GM12878 (cell line): Measurements from ENCODE around the gene PLEKHN1. TPM values are rescaled to one million over a fixed set of nuclear protein-coding genes. Genes with fewer than 3 reads are reported as not detected.

Experiments
- ATAC-seq: fragments of 200-7000 bp; cut with Tn5 transposase; 3 replicates; pipeline ENCODE4 v1.9.1; 2020; ENCODE audit warnings: mild to moderate bottlenecking, moderate library complexity
- BruUV-seq: library from RNA; stranded (reverse); fragments of 400-500 nt; replicated peaks from 2 replicates; lab custom pipeline; 2021; lab: Mats Ljungman, UMichigan
- CTCF ChIA-PET: fragments of 300-600 bp; sonication (Branson Sonifier 250); formaldehyde crosslinking; extraction: SDS; loops from one replicate; lab custom pipeline; 2021; ENCODE audit warnings: inconsistent platforms; lab: Yijun Ruan, JAX
- POLR2A ChIA-PET: fragments of 350-600 bp; formaldehyde crosslinking; extraction: SDS; loops from one replicate; lab custom pipeline; 2021; ENCODE audit warnings: inconsistent platforms; lab: Charles Lee
- RAD21 ChIA-PET: fragments of 300-600 bp; sonication (Branson Sonifier 250); formaldehyde crosslinking; loops from one replicate; lab custom pipeline; 2023; ENCODE audit warnings: antibody characterized with exemption; ENCODE audit not compliant: unreplicated experiment; lab: Charles Lee
- SMC1A ChIA-PET: fragments of 300-600 bp; sonication (Branson Sonifier 250); formaldehyde crosslinking; loops from one replicate; lab custom pipeline; 2023; ENCODE audit not compliant: unreplicated experiment, uncharacterized antibody; lab: Charles Lee
- DNase-seq: peaks from one replicate; pipeline ENCODE4 v3.0.0-alpha.2; 2011; ENCODE audit warnings: low read depth, low spot score
- FAIRE-seq: peaks from 3 replicates; lab custom pipeline; 2011; peaks lifted over from hg19 to GRCh38; lab: Jason Lieb, UNC
- H2AFZ ChIP-seq: 2 replicates; pipeline ENCODE4 v1.6.0; 2011; ENCODE audit warnings: low read depth, low read length, control low read depth; ENCODE audit not compliant: control insufficient read depth
- H3K27ac ChIP-seq: 2 replicates; pipeline ENCODE4 v1.5.1; 2011; ENCODE audit warnings: control low read depth; ENCODE audit not compliant: control insufficient read depth, insufficient read depth
- H3K27me3 ChIP-seq, 2 experiments: replicated peaks in 1 of 2; 2 replicates each; pipeline versions ENCODE4 v1.6.0 to v1.6.1; 2011; ENCODE audit warnings: low read length in 1 of 2; ENCODE audit not compliant: control insufficient read depth in 2 of 2, insufficient read depth in 2 of 2
- H3K36me3 ChIP-seq, 2 experiments: 2 replicates each; pipeline ENCODE4 v1.5.1; 2011; ENCODE audit warnings: low read length in 1 of 2; ENCODE audit not compliant: control insufficient read depth in 2 of 2, insufficient read depth in 2 of 2
- H3K4me1 ChIP-seq: 2 replicates; pipeline ENCODE4 v1.6.1; 2011; ENCODE audit warnings: mild to moderate bottlenecking, low read length, moderate library complexity, mixed read lengths; ENCODE audit not compliant: control insufficient read depth, insufficient read depth
- H3K4me2 ChIP-seq: 2 replicates; pipeline ENCODE4 v1.6.0; 2011; ENCODE audit warnings: control low read depth; ENCODE audit not compliant: control insufficient read depth, insufficient read depth
- H3K4me3 ChIP-seq: fragments of 200-600 bp; sonication (generic); 2 replicates; pipeline ENCODE4 v1.5.1; 2016
- H3K79me2 ChIP-seq: 2 replicates; pipeline ENCODE4 v1.6.0; 2011; ENCODE audit warnings: low read length; ENCODE audit not compliant: control insufficient read depth, insufficient read depth
- H3K9ac ChIP-seq: 2 replicates; pipeline ENCODE4 v1.8.0; 2011; ENCODE audit warnings: low read length, control low read depth, mixed read lengths; ENCODE audit not compliant: control insufficient read depth, insufficient read depth
- H3K9me3 ChIP-seq: replicated peaks from 3 replicates; pipeline ENCODE4 v1.5.1; 2011; ENCODE audit warnings: mild to moderate bottlenecking, low read length; ENCODE audit not compliant: control insufficient read depth, insufficient read depth
- H4K20me1 ChIP-seq: 2 replicates; pipeline ENCODE4 v1.6.0; 2011; ENCODE audit not compliant: control insufficient read depth, insufficient read depth
- ATF7 ChIP-seq: fragments of 450-650 bp; IDR thresholded peaks from 2 replicates; pipeline ENCODE4 v1.6.1; 2016; ENCODE audit warnings: low read depth, mild to moderate bottlenecking
- BHLHE40 ChIP-seq, 2 experiments: fragments of 450-650 bp in 1 of 2; IDR thresholded peaks; 2 replicates each; pipeline ENCODE4 v1.6.1; 2011 to 2017; ENCODE audit warnings: low read depth in 2 of 2, borderline replicate concordance in 1 of 2, improper control_type of control experiment in 1 of 2, low read length in 1 of 2, mild to moderate bottlenecking in 1 of 2
- HDAC2 ChIP-seq: fragments of 200-600 bp; sonication (generic); IDR thresholded peaks from 2 replicates; pipeline ENCODE4 v1.6.1; 2017
- KDM1A ChIP-seq: fragments of 200-600 bp; sonication (generic); IDR thresholded peaks from 2 replicates; pipeline ENCODE4 v1.6.1; 2016; ENCODE audit warnings: borderline replicate concordance
- LARP7 ChIP-seq: fragments of 450-650 bp; IDR thresholded peaks from 2 replicates; pipeline ENCODE4 v1.6.1; 2017; ENCODE audit warnings: mild to moderate bottlenecking
- RAD51 ChIP-seq: fragments of 450-650 bp; IDR thresholded peaks from 2 replicates; pipeline ENCODE4 v1.6.1; 2016; ENCODE audit warnings: moderate library complexity, mild to moderate bottlenecking, inconsistent platforms
- SPI1 ChIP-seq: IDR thresholded peaks from 2 replicates; pipeline ENCODE4 v1.6.1; 2011; ENCODE audit warnings: low read depth, mild to moderate bottlenecking, low read length, moderate library complexity, borderline replicate concordance; ENCODE audit not compliant: insufficient read depth
- SRF ChIP-seq, 2 experiments: IDR thresholded peaks; 2 replicates each; pipeline ENCODE4 v1.6.1; 2011; ENCODE audit warnings: low read depth in 2 of 2, low read length in 2 of 2, mild to moderate bottlenecking in 1 of 2, moderate library complexity in 1 of 2
- WGBS: methylation state at CpG from one replicate; pipeline ENCODE4 v1.1.6; 2016; ENCODE audit warnings: low lambda C conversion rate; ENCODE audit not compliant: insufficient replicate concordance, insufficient coverage; ENCODE audit errors: missing lambda C conversion rate; 5-methylcytosine and 5-hydroxymethylcytosine counted together
- in situ Hi-C: fragments of 300-500 bp; cut with MboI; formaldehyde crosslinking; loops from 9 replicates; pipeline ENCODE4 v1.14.3; 2018; ENCODE audit warnings: mixed read lengths
- intact Hi-C: fragments of 100-400 bp; cut with micrococcal nuclease; formaldehyde crosslinking; loops from one replicate; pipeline ENCODE4 v1.14.2; 2022; ENCODE audit not compliant: unreplicated experiment
- polyA plus RNA-seq, 11 experiments: library from polyadenylated mRNA; depleted of rRNA in 4 of 11; unstranded in 6 of 11; stranded (reverse) in 5 of 11; fragments of >200 nt; fragmentation: Nextera tagmentation in 4 of 11; fragmentation: Illumina TruSeq in 1 of 11; extraction: Ambion mirVana in 4 of 11; extraction: Trizol in 1 of 11; gene quantifications; 1 replicate in 1 of 11; 2 replicates in 10 of 11; pipeline versions ENCODE4 v1.2.1 to v1.2.3, GENCODE V29; 2011 to 2016; ENCODE audit warnings: inconsistent platforms in 2 of 11, missing spikeins in 2 of 11, low read depth in 1 of 11
- total RNA-seq, 4 experiments: library from RNA; depleted of rRNA in 3 of 4; stranded (reverse); fragments of >200 nt in 3 of 4; fragmentation: Illumina TruSeq in 1 of 4; extraction: Trizol in 1 of 4; gene quantifications; 2 replicates each; pipeline versions ENCODE4 v1.2.1 to v1.2.3, GENCODE V29; 2013 to 2021
- TF ChIP-seq, protein P1 (sequence below): fragments of 150-350 bp; IDR thresholded peaks from 2 replicates; pipeline ENCODE4 v1.6.1; 2016; ENCODE audit warnings: low read depth, low read length
- TF ChIP-seq, protein P2 (sequence below): IDR thresholded peaks from 2 replicates; pipeline ENCODE4 v1.6.1; 2012; ENCODE audit warnings: low read length, inconsistent platforms
- TF ChIP-seq, protein P3 (sequence below): fragments of 450-650 bp; conservative IDR thresholded peaks from 2 replicates; pipeline ENCODE4 v1.6.1; 2017; ENCODE audit warnings: mild to moderate bottlenecking, moderate library complexity

The PLEKHN1 gene
- total and polyA plus RNA-seq, 10 of the 15 experiments (the other 5 are each of a cell fraction or from before 2014, with no cell fraction given): 0.04 to 0.26 (median 0.18) TPM; not detected in 6

DNA sequence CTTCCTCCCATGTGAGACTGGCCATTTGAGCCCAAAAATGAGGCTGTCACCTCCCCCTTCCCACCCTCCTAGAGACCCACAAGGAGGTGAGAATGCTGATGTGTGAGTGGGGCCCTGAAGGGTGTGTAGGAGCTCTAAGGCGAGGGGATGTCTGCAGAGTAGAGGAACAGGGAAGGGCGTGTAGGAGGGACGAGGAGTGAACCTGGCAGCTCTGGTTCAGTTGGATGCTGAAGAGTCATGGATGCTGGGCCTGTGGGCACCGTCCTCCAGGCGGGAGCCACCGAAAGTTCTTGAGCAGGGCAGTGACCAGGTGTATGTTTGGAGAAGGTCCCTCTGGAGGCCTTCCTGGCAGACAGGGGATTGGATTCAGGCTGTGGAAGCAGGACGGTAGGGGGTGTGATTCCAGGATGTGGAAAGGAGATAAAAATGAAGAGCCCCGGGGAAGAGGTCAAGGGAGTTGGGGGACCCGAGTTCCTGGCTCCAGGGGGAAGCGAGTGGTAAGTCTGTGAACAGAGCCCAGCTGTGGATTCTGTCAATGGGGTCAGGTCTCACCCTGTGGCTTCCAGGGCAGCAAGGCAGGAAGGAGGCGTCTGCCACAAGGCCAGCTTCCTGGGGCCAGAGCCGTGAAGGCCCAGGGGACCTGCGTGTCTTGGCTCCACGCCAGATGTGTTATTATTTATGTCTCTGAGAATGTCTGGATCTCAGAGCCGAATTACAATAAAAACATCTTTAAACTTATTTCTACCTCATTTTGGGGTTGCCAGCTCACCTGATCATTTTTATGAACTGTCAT is 34.7 kb upstream of the PLEKHN1 start (continued):
- TF ChIP-seq, protein P1, sequence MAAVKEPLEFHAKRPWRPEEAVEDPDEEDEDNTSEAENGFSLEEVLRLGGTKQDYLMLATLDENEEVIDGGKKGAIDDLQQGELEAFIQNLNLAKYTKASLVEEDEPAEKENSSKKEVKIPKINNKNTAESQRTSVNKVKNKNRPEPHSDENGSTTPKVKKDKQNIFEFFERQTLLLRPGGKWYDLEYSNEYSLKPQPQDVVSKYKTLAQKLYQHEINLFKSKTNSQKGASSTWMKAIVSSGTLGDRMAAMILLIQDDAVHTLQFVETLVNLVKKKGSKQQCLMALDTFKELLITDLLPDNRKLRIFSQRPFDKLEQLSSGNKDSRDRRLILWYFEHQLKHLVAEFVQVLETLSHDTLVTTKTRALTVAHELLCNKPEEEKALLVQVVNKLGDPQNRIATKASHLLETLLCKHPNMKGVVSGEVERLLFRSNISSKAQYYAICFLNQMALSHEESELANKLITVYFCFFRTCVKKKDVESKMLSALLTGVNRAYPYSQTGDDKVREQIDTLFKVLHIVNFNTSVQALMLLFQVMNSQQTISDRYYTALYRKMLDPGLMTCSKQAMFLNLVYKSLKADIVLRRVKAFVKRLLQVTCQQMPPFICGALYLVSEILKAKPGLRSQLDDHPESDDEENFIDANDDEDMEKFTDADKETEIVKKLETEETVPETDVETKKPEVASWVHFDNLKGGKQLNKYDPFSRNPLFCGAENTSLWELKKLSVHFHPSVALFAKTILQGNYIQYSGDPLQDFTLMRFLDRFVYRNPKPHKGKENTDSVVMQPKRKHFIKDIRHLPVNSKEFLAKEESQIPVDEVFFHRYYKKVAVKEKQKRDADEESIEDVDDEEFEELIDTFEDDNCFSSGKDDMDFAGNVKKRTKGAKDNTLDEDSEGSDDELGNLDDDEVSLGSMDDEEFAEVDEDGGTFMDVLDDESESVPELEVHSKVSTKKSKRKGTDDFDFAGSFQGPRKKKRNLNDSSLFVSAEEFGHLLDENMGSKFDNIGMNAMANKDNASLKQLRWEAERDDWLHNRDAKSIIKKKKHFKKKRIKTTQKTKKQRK: no peak
- TF ChIP-seq, protein P2, sequence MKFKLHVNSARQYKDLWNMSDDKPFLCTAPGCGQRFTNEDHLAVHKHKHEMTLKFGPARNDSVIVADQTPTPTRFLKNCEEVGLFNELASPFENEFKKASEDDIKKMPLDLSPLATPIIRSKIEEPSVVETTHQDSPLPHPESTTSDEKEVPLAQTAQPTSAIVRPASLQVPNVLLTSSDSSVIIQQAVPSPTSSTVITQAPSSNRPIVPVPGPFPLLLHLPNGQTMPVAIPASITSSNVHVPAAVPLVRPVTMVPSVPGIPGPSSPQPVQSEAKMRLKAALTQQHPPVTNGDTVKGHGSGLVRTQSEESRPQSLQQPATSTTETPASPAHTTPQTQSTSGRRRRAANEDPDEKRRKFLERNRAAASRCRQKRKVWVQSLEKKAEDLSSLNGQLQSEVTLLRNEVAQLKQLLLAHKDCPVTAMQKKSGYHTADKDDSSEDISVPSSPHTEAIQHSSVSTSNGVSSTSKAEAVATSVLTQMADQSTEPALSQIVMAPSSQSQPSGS: no peak
- TF ChIP-seq RAD51 (no peak), KDM1A (no peak), BHLHE40 (IDR thresholded peaks at IDR 0.05; ENCODE audit: borderline replicate concordance in 1 of 2, low read depth in 2 of 2, low read length in 1 of 2) (no peak), SRF (IDR thresholded peaks at IDR 0.05; ENCODE audit: low read depth in 2 of 2, low read length in 2 of 2) (no peak)

DNA sequence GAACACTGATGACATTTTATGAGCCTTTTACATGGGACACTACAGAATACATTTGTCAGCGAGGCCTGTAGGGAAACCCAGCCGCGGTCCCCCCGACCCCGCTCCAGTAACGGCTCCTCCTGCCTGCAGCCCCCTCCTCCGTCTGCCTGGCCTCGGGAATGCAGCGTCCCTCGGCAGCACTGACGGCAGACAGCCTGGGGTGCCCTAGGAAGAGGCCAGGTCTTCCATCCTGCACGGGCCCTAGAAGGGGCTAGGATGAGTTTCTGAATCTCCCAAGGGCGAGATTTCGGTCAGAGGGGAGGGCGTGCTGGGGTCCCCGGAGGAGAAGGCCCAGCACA is 34.1 kb upstream of the PLEKHN1 start:
- Histone ChIP-seq H3K4me3 (no peak overlapping the region), H3K9ac (no peak overlapping the region), H3K36me3 (no peaks in the 10 kb centered on the region), H3K4me1 (no peaks in the 10 kb centered on the region), H3K27ac (no peak overlapping the region), H4K20me1 (no peaks in the 10 kb centered on the region), H3K9me3 (no peaks in the 10 kb centered on the region), H3K79me2 (no peaks in the 10 kb centered on the region), H2AFZ (no peak overlapping the region), H3K4me2 (no peak overlapping the region), H3K27me3 (peaks cover 0 to 3% of the 10 kb centered on the region in 2 experiments; a peak in 3 of 4 replicates)
- no peak for ATAC-seq
- in situ Hi-C loops: loop anchor here (10.0 kb wide), 1 partner anchor 57 kb away; no protein-coding TSS in a partner anchor
- ChIA-PET RAD21 (no interaction called here), SMC1A (no interaction called here), CTCF (no interaction called here), POLR2A (interaction anchor here (0.6 kb wide), 1 partner anchor 492 kb away, joined by 5 read pairs; no protein-coding TSS in a partner anchor)
- no peak for FAIRE-seq
- BruUV-seq: no TSS peak
- intact Hi-C loops: no loop called here
- WGBS: 29% methylated on average over 16 of the region's 16 CpGs
- DNase-seq: no peak
- TF ChIP-seq LARP7 (no peak), ATF7 (no peak), SPI1 (no peak), HDAC2 (no peak)
- TF ChIP-seq, protein P3, sequence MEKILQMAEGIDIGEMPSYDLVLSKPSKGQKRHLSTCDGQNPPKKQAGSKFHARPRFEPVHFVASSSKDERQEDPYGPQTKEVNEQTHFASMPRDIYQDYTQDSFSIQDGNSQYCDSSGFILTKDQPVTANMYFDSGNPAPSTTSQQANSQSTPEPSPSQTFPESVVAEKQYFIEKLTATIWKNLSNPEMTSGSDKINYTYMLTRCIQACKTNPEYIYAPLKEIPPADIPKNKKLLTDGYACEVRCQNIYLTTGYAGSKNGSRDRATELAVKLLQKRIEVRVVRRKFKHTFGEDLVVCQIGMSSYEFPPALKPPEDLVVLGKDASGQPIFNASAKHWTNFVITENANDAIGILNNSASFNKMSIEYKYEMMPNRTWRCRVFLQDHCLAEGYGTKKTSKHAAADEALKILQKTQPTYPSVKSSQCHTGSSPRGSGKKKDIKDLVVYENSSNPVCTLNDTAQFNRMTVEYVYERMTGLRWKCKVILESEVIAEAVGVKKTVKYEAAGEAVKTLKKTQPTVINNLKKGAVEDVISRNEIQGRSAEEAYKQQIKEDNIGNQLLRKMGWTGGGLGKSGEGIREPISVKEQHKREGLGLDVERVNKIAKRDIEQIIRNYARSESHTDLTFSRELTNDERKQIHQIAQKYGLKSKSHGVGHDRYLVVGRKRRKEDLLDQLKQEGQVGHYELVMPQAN: no peak
- TF ChIP-seq, protein P1: no peak
